GM12891 (cell line): ENCODE results near the gene BNC2.

Source experiments
- POLR2A ChIP-seq: IDR thresholded peaks from 2 replicates; pipeline ENCODE4 v1.6.1; 2011; ENCODE audit warnings: low read depth, low read length, control low read depth
- POLR2AphosphoS5 ChIP-seq: IDR thresholded peaks from 2 replicates; pipeline ENCODE4 v1.6.1; 2011; ENCODE audit warnings: low read depth, low read length, control low read depth
- SPI1 ChIP-seq: IDR thresholded peaks from 2 replicates; pipeline ENCODE4 v1.6.1; 2011; ENCODE audit warnings: low read depth, low read length, control low read depth
- TAF1 ChIP-seq: IDR thresholded peaks from 2 replicates; pipeline ENCODE4 v1.6.1; 2011; ENCODE audit warnings: low read depth, low read length, control low read depth

- TF ChIP-seq POLR2AphosphoS5, result no peak
- no peak for TF ChIP-seq POLR2A
- TF ChIP-seq TAF1, result no peak
- no peak for TF ChIP-seq SPI1
Observed at GRCh38 chr9:16411311-16411710, 459.2 kb downstream of the BNC2 start.
